GM20000 (cell line): ENCODE results near the gene PTPRZ1.

Experiments
- DNase-seq: peaks from one replicate; pipeline ENCODE4 v3.0.0; 2012; ENCODE audit warnings: low spot score
- CTCF ChIP-seq: IDR thresholded peaks from 2 replicates; pipeline ENCODE4 v1.5.1; 2012; ENCODE audit warnings: mild to moderate bottlenecking, control low read depth; ENCODE audit errors: extremely low read depth, missing control alignments

The PTPRZ1 gene

GRCh38 chr7:121876656-121877500 lies 3.9 kb downstream of the PTPRZ1 start:
- no peak for DNase-seq
- TF ChIP-seq CTCF: no peak

GRCh38 chr7:121878918-121879464 lies 6.0 kb downstream of the PTPRZ1 start:
- no peak for TF ChIP-seq CTCF
- DNase-seq: no peak

- no peak for TF ChIP-seq CTCF
- no peak for DNase-seq
Observed at GRCh38 chr7:121879544-121879943, 6.6 kb downstream of the PTPRZ1 start.

GRCh38 chr7:121882731-121883130 lies 9.8 kb downstream of the PTPRZ1 start:
- no peak for TF ChIP-seq CTCF
- no peak for DNase-seq

GRCh38 chr7:121885166-121885920 lies 12.4 kb downstream of the PTPRZ1 start:
- no peak for DNase-seq
- TF ChIP-seq CTCF: no peak

- DNase-seq: no peak
- no peak for TF ChIP-seq CTCF
Observed at GRCh38 chr7:121887634-121888033, 14.7 kb downstream of the PTPRZ1 start.

- TF ChIP-seq CTCF: no peak
- DNase-seq: no peak
Observed at GRCh38 chr7:121890833-121891232, 17.9 kb downstream of the PTPRZ1 start.
